NCI-H524 (cell line): ENCODE results near the gene CLHC1.
"Not testable (repeated sequence)": the region's sequence is repeated elsewhere in the genome, so short reads cannot be mapped to it uniquely, and the experiment has no call there.

ENCODE experiments used
- DNase-seq, 2 experiments: peaks; one replicate each; lab custom pipeline; 2025; lab: John Stamatoyannopoulos, UW

Gene CLHC1

GRCh38 chr2:55152475-55153412, 79.3 kb downstream of the CLHC1 start:
- peak in 1 of 2 experiments; percentile 40 for DNase-seq

- DNase-seq, result no peak
Observed at GRCh38 chr2:55151733-55152433, 80.2 kb downstream of the CLHC1 start.

- DNase-seq, result no peak
Observed at GRCh38 chr2:55150834-55151233, 81.3 kb downstream of the CLHC1 start.

GRCh38 chr2:55148269-55148668, 83.8 kb downstream of the CLHC1 start:
- peak in 1 of 2 experiments; percentile 11 for DNase-seq

- no peak for DNase-seq
Observed at GRCh38 chr2:55147531-55147930, 84.6 kb downstream of the CLHC1 start.

GRCh38 chr2:55147041-55147440, 85.1 kb downstream of the CLHC1 start:
- DNase-seq, result no peak

GRCh38 chr2:55146263-55146662, 85.8 kb downstream of the CLHC1 start:
- no peak for DNase-seq

GRCh38 chr2:55144922-55145820, 86.9 kb downstream of the CLHC1 start:
- no peak for DNase-seq

GRCh38 chr2:55143706-55144105, 88.4 kb downstream of the CLHC1 start:
- not testable (repeated sequence) for DNase-seq

GRCh38 chr2:55142518-55142917, 89.6 kb downstream of the CLHC1 start:
- DNase-seq, result no peak

GRCh38 chr2:55141572-55142413, 90.3 kb downstream of the CLHC1 start:
- DNase-seq, result no peak

- DNase-seq, result no peak
Observed at GRCh38 chr2:55140316-55141219, 91.5 kb downstream of the CLHC1 start.

GRCh38 chr2:55139305-55139704, 92.8 kb downstream of the CLHC1 start:
- no peak for DNase-seq

- no peak for DNase-seq
Observed at GRCh38 chr2:55138882-55139229, 93.2 kb downstream of the CLHC1 start.

- DNase-seq, result no peak
Observed at GRCh38 chr2:55138014-55138881, 93.8 kb downstream of the CLHC1 start.

- no peak for DNase-seq
Observed at GRCh38 chr2:55137024-55137958, 94.8 kb downstream of the CLHC1 start.

GRCh38 chr2:55136138-55136541, 96.0 kb downstream of the CLHC1 start:
- no peak for DNase-seq

GRCh38 chr2:55135491-55135890, 96.6 kb downstream of the CLHC1 start:
- DNase-seq, result no peak
